ENCODE measurements around the gene ABI3.

The ABI3 gene

DNA sequence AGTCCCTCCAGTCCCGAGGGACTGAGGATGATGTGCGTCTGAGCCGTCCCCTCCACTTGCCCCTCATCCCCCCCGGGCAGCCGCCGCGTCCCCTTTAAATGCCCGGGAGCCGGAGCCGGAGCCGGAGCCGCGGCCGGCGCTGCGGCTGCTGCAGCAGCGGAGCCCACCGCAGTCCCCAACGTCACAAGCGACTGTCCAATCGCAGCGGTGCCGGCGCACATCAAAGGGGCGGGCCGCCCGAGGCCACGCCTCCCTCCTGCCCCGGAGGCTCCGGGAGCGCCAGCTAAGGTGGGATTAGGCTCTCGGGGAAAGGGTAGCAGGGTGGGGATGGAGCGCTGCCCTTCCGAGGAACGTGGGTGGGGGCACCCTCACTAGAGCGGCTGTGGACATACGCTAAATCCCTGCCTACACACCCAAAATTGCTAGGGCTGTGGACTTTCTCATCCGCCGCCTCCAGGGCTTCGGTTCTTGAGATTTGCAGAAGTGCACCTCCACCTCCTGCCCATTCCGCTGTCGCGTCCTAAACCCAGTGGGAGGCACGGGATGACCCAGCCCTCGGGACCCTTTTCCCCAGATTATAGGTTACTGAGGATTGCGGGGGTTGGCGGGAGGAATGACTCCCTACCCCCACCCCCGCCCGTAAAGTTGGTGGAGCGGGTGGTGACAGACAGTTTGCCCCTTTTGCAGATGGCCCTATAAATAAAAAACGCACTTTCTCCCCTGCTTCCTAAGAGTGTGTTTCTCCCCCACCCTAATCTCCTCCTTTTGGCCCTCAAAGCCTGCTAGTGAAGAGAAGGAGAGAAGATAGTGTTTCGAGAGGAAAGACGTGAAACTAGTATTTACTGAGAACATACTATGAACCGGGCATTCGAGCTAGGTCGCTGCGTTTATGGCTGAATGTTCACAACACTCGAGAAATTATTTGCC is 20.4 kb downstream of the ABI3 start, which contains the start of gene PHOSPHO1:
Gene PHOSPHO1 (minus strand): TSS at position 152 of the 927 bp plus-strand sequence. CDS start 4,096 bp downstream, outside the sequence.
- TF ChIP-seq GABPA (IDR thresholded peaks at IDR 0.05; ENCODE audit: low read depth) = no peak
- TF ChIP-seq SPI1 (IDR thresholded peaks at IDR 0.05; ENCODE audit: borderline replicate concordance, low read depth) = peak; percentile 81
- no peak within 1 kb of the TSS for H3K27ac ChIP-seq (replicated peaks)
- H3K4me3 ChIP-seq (replicated peaks; ENCODE audit: insufficient read depth, low read length) = peak within 1 kb of the TSS; percentile 65

DNA sequence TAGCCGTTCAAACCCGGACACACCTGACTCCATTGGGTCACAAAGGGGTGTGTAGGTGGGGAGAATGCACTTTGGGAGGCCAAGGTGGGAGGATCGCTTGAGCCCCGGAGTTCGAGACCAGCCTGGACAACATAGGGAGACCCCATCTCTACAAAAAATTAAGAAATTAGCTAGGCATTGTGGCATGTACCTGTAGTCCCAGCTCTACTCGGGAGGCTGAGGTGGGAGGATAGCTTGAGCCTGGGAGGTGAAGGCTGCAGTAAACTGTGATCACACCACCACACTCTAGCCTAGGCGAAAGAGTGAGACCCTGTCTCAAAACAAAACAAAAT is 21.0 kb downstream of the ABI3 start:
- no peak overlapping the region for H3K27ac ChIP-seq (replicated peaks)
- no peak overlapping the region for H3K4me3 ChIP-seq (replicated peaks; ENCODE audit: insufficient read depth, low read length)
- no peak for TF ChIP-seq POLR2AphosphoS5 (IDR thresholded peaks at IDR 0.05; ENCODE audit: low read depth)
- TF ChIP-seq, protein P1, sequence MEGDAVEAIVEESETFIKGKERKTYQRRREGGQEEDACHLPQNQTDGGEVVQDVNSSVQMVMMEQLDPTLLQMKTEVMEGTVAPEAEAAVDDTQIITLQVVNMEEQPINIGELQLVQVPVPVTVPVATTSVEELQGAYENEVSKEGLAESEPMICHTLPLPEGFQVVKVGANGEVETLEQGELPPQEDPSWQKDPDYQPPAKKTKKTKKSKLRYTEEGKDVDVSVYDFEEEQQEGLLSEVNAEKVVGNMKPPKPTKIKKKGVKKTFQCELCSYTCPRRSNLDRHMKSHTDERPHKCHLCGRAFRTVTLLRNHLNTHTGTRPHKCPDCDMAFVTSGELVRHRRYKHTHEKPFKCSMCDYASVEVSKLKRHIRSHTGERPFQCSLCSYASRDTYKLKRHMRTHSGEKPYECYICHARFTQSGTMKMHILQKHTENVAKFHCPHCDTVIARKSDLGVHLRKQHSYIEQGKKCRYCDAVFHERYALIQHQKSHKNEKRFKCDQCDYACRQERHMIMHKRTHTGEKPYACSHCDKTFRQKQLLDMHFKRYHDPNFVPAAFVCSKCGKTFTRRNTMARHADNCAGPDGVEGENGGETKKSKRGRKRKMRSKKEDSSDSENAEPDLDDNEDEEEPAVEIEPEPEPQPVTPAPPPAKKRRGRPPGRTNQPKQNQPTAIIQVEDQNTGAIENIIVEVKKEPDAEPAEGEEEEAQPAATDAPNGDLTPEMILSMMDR (IDR thresholded peaks at IDR 0.05; ENCODE audit: insufficient read depth, low read length) = no peak
- no peak for TF ChIP-seq GABPA (IDR thresholded peaks at IDR 0.05; ENCODE audit: low read depth)
- TF ChIP-seq SPI1 (IDR thresholded peaks at IDR 0.05; ENCODE audit: borderline replicate concordance, low read depth) = no peak
- TF ChIP-seq, protein P2, sequence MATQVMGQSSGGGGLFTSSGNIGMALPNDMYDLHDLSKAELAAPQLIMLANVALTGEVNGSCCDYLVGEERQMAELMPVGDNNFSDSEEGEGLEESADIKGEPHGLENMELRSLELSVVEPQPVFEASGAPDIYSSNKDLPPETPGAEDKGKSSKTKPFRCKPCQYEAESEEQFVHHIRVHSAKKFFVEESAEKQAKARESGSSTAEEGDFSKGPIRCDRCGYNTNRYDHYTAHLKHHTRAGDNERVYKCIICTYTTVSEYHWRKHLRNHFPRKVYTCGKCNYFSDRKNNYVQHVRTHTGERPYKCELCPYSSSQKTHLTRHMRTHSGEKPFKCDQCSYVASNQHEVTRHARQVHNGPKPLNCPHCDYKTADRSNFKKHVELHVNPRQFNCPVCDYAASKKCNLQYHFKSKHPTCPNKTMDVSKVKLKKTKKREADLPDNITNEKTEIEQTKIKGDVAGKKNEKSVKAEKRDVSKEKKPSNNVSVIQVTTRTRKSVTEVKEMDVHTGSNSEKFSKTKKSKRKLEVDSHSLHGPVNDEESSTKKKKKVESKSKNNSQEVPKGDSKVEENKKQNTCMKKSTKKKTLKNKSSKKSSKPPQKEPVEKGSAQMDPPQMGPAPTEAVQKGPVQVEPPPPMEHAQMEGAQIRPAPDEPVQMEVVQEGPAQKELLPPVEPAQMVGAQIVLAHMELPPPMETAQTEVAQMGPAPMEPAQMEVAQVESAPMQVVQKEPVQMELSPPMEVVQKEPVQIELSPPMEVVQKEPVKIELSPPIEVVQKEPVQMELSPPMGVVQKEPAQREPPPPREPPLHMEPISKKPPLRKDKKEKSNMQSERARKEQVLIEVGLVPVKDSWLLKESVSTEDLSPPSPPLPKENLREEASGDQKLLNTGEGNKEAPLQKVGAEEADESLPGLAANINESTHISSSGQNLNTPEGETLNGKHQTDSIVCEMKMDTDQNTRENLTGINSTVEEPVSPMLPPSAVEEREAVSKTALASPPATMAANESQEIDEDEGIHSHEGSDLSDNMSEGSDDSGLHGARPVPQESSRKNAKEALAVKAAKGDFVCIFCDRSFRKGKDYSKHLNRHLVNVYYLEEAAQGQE (IDR thresholded peaks at IDR 0.05; ENCODE audit: insufficient replicate concordance, low read depth) = no peak
- no peak for DNase-seq (ENCODE audit: low read depth in 1 of 2, low spot score in 1 of 2)
- H3K27me3 ChIP-seq (ENCODE audit: insufficient read depth, poor library complexity, severe bottlenecking) = peaks cover 21% of the 10 kb centered on the region

More for the DNA sequence above, 20.4 kb downstream of the ABI3 start, which contains the start of gene PHOSPHO1:
- peaks cover 21% of the 10 kb centered on the region for H3K27me3 ChIP-seq (ENCODE audit: insufficient read depth, poor library complexity, severe bottlenecking)
- peak; percentile 58 to 64 for DNase-seq (ENCODE audit: low read depth in 1 of 2, low spot score in 1 of 2)

DNA sequence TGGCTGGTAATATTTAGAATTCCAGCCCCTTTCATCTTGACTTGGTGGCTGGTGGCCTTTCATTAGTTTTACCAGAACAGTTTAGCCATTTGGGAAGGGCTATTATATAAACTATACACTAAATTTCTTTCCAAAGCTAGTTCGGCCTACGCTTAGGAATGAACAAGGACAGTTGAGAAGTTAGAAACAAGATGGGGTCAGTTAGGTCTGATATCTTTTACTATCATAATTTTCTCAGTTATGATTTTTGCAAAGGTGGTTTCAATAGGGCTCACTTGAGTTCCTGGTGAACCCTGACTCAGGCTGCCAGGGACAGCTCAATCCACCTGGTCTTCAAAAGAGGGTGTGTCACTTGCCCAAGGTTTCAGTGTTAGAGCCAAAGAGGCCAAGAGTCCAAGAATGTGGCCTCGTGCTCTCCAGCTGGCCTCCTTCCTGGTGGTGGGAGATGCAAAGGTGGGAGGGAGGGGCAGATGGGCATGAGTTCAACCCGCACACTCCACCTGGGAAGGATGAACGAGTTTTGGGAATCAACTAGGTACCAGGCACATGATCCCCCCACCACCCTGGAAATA is 24.1 kb downstream of the ABI3 start:
- no peak overlapping the region for H3K27ac ChIP-seq (replicated peaks)
- no peak for TF ChIP-seq POLR2AphosphoS5 (IDR thresholded peaks at IDR 0.05; ENCODE audit: low read depth)
- TF ChIP-seq, protein P2 (IDR thresholded peaks at IDR 0.05; ENCODE audit: insufficient replicate concordance, low read depth) = no peak
- H3K4me3 ChIP-seq (replicated peaks; ENCODE audit: insufficient read depth, low read length) = no peak overlapping the region
- no peak for DNase-seq (ENCODE audit: low read depth in 1 of 2, low spot score in 1 of 2)
- peaks cover 16% of the 10 kb centered on the region for H3K27me3 ChIP-seq (ENCODE audit: insufficient read depth, poor library complexity, severe bottlenecking)

DNA sequence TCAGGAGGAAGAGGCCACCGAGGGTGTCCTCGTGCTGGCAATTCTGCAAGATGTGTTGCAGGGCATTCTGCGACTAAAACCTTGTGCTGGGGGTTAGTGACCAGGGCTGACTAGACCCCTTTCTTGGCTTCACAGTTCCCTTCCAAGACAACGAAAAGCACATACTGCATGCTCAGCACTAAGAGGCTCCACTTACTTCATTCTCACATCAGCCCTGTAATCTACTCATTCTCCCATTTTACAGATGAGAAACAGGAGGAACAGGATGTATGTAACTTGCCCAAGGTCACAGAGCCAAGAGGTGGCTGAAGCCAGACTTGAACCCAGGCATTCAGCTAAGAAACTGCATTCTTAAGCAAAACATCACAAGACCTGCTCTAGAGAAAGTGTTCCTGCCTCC is 25.4 kb downstream of the ABI3 start:
- no peak overlapping the region for H3K4me3 ChIP-seq (replicated peaks; ENCODE audit: insufficient read depth, low read length)
- peak overlapping the region; percentile 67 for H3K27ac ChIP-seq (replicated peaks)
- DNase-seq (ENCODE audit: low read depth in 1 of 2, low spot score in 1 of 2) = no peak
- TF ChIP-seq, protein P1 (IDR thresholded peaks at IDR 0.05; ENCODE audit: insufficient read depth, low read length) = no peak
- TF ChIP-seq, protein P2 (IDR thresholded peaks at IDR 0.05; ENCODE audit: insufficient replicate concordance, low read depth) = no peak
- TF ChIP-seq GABPA (IDR thresholded peaks at IDR 0.05; ENCODE audit: low read depth) (no peak), SPI1 (IDR thresholded peaks at IDR 0.05; ENCODE audit: borderline replicate concordance, low read depth) (no peak), POLR2AphosphoS5 (IDR thresholded peaks at IDR 0.05; ENCODE audit: low read depth) (no peak)
- peaks cover 7% of the 10 kb centered on the region for H3K27me3 ChIP-seq (ENCODE audit: insufficient read depth, poor library complexity, severe bottlenecking)
